Fibroblast of skin of left quadriceps (primary cell): Measurements from ENCODE around the gene DLX2.
"Not testable (repeated sequence)": the region's sequence is repeated elsewhere in the genome, so short reads cannot be mapped to it uniquely, and the experiment has no call there.

Experiments used
- DNase-seq, 2 experiments: peaks; one replicate each; pipeline ENCODE4 v3.0.0-alpha.2; 2013; ENCODE audit warnings: low read depth in 2 of 2

The DLX2 gene

DNA sequence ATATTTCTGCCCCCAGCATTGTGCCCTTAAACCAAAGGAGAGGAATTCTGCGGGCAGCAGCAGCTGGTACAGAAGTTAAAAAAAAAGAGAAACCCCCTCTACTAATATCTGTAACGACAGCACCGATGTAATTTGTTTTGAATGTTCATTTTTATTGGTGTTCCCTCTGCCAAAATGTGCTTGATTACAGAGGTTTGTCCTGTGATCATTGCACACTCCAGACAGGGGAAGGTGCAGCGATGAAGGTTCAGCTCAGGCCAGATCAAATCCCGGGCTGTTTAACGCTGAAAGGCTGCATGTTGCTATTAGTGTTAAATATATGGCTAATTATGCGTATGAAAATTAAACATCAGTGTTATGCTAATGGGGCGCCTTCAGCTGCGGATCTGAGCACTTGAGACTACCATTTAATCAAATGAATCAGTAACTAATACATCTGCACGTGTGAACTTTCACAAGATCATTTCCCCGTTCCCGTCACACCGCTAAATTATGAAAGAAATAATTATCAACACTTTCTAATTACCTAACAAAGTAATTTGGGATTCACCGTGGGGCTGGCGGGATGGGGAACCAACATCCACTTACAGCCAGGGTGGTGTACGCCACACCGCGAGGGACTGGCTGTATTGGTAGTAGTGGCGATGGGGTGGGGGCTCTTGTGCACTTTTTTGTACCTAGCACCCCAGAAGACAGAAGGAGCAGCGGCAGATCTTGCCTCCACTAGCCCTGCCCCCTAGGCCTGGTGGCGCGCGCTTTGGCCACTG, 18.9 kb downstream of the DLX2 start:
- no peak for DNase-seq

DNA sequence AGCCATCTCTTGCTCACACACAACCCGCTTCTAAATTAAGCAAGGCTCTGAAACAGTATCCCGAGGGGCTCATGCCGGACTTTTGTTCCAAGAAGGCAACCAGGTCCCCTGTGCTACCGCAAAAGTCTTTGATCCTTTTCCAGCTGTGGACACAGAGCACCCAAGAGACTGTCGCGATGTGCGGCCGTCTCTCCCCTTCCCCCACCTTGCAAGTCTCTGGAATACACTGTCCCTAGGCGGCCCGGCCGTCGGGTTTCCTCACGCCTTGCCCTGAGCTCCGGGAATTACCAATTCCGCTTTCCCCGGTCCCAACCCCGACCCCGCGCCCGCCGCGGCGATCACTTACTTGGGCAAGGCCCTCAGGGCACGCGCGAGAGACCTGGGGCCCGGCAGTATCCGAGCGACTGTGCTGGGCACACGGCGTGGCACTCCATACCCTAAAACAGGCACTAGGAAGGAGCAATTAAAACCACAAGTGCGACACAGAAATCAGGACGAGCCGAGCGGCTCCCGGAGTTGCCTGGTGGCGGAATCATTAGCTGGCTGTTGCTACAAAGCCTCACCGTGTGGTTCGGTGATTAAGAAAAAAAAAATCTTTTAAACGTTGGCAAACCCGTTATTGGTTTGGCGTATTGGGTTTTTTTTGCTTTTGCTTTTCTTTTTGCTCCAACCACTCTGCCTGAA, 19.6 kb downstream of the DLX2 start:
- no peak for DNase-seq

DNA sequence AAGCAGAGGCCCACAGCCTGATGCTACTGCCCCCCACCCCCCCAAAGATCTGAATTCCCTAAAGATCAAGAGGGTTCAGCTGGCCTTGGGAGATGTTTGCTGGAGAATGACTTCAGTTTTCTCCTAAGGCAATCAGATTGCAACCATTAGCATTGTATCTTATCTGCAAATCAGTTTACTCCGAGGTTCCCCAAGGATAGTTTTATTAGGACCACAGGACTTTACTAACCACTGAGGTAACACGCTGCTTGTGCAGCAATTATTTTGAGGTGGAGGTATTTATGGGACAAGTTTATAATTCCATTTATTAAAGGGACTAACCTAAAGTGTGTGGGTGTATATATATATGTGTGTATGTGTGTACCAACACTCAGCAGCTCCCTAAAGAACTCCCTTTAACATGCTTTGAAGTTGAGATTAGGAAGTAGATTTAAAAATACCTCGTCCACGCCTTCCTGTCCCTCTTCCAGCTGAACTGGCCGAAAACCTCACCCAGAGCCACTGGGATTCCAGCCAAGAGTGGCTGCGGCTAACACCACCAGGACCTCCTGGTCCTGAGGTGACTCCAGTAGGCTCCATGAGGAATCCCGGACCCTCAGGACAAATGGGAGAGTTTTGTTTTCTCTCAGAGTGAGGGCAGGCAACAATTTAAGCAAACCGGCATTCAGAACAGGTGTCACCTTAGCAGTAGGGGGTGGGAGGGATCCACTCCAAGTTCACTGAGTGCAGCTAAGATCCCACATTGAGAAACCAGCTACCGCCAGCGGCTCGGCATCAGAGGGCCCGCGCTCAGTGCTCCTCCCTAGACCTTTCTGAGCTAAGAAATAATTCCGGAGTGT, 20.4 kb downstream of the DLX2 start:
- no peak for DNase-seq

DNA sequence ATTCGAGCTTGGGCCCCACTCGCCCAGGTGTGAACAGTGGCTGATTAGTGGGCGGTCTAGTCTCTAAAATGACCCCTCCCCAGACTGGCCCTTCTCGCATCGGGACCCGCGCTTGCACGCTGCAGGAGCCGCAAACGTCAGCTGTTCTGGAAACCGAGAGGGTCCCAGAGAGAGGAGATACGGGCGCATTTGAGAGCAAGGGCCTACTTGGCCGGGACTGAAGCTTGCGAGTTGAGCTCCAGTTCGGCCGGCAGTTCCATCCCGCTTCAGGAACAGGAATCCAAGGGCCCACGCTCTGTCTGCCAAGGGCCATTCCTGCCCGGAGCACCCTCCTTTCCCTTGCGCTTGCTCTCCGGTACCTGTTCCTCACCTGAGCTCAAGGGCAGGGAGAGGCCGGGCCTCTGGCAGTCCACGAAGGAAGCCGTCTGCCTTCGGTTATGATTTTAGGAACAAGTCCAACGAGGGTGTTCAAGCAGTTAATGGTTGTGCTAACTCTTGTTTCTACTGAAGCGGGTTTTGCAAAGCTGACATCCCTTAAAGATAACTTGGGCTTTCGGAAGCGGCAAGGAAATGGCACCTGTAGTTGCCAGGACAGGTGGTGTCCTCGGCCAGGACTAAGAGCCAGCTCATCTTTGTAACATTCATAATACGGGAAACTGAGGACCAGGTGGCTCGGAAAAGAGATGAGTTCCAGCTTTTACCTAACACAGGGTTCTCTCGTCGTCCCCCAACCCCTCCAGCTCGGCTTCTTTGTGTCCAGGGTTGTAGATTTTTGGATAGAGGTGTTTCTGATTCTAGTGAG, 21.3 kb downstream of the DLX2 start:
- no peak for DNase-seq

DNA sequence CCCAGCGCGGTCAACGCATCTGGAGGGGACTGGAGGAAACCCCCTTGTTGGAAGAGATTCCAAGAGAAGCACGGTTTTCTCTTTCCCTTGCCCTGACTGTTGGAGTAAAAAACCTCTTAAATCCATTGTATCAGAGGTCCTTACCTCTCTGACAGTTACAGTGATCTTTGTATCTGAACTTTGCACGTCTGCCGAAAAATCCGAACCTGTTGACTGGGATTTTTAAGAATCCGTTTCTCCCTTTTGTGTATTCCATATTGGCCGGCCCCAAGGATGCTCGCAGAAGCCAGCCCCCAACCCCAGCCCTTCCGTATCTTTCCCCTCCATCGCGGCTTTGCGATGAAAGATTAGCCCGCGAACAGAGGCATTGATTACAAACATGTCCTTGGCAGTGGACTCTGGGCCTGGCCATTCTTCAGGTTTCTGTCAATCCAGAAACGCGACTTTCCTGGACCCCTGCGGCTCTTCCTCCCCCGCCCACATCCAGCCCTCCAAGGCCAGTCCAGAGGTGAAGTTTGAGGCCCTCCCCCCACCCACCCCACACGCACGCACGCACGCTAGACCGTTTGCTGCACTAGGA, 22.0 kb downstream of the DLX2 start:
- DNase-seq, result no peak

DNA sequence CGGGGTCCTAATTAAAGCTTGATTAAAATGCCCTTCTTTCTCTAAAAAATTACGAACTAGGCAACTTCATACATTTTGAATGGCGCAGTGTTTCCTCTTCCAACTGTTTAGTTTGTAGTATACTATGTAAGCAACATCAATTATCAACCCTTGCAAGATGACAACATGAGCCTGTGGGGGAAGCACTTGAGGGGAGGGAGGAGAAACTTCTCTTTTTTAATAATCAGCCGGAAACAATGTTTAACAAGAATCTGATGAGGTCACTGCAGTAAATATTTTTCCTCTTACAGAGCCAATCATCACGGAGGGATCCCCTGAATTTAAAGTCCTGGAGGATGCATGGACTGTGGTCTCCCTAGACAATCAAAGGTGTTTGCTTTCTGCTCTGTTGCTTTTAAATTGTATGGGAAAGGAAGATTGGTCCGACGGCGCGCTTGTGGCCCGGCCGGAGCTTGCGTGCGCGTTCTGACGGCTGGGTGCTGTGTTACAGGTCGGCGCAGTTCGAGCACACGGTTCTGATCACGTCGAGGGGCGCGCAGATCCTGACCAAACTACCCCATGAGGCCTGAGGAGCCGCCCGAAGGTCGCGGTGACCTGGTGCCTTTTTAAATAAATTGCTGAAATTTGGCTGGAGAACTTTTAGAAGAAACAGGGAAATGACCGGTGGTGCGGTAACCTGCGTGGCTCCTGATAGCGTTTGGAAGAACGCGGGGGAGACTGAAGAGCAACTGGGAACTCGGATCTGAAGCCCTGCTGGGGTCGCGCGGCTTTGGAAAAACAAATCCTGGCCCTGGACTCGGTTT, 22.7 kb downstream of the DLX2 start:
- no peak for DNase-seq

DNA sequence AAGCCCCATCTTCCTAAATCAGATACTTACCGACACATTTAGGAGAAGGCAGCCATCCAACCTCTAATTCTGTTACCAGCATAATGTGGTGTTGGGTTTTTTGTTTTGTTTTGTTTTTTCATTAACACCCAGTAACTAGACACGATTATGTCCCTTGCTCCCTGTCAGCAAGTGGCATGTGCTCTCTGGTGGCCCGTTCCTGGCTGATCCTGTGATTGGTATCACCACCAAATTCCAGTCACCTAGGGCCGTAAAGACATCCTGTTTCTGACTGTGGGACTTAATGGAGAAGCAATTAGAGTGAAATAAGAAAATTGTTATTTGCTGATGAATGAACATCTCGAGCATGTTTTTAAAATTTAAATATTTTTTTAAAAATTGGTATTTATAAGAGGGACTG, 23.3 kb downstream of the DLX2 start:
- DNase-seq, result no peak

DNA sequence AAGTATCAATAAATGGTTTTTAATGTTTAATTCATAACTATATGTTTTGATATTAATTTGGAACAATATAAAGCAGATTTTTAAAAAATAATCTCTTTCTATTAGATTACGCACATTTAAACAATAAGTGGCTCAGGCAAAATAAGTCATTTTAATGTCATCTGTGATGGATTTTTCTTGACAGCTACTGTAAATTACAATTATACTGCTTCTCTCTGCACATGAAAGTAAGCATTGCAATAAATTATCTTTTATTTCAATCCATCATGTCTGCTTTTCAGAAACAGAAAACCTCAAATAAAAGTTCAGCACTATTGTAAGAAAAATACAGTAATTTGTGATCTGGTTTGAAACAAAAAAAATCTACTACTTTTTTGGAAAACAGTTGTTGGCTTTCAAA, 28.4 kb downstream of the DLX2 start:
- no peak for DNase-seq

DNA sequence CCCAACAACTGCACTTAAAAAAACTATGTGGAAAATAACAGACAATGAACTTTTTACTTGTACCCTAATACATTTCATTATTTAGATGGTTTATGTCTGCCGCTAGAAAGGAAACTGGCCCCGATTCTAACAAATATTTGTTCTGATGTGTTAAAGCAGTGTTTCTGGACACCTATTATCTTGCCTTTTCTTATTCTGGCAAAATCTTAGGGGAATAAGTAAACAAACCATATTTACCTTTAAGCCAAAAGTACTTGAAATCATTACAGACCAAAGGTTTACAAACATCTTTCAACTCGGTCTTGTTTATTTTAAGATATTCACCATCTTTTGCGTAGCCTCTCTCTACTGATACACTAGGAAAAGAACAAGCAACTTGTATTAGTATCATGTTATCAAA, 29.2 kb downstream of the DLX2 start:
- DNase-seq, result no peak

DNA sequence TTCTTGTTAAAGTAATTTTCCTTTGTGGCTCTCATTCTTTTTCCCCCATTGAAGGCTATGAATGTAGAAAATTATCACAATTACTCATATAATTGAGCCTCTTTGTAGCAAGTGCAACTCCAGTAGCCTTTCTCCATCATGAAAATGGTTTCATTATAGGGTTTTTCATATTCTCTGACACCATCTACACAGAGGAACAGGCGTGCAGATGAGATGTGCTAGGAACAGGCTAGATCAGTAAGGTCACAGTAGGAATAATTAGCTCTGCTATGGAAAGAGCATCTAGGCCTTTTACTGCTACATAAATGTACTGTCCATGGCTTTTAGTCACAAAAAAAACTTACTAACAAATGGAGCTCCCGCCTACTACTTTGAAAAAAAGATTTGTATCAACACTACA, 30.0 kb downstream of the DLX2 start:
- DNase-seq, result no peak

DNA sequence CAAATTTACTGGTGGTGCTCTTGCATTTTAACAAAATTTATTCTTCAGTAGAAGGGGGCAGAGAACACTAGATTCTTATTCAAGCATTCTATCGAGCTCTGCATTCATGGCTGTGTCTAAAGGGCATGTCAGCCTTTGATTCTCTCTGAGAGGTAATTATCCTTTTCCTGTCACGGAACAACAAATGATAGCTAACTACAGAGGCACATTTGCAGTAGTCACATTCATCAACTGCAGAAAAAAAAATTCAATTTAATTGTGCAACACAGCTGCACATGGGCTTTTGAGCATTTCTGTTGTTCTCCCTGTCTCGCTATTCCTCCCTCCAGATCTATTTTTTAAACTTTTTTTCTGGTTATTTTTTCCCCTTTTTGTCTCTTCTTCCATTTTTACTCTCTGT, 30.4 kb downstream of the DLX2 start:
- no peak for DNase-seq

DNA sequence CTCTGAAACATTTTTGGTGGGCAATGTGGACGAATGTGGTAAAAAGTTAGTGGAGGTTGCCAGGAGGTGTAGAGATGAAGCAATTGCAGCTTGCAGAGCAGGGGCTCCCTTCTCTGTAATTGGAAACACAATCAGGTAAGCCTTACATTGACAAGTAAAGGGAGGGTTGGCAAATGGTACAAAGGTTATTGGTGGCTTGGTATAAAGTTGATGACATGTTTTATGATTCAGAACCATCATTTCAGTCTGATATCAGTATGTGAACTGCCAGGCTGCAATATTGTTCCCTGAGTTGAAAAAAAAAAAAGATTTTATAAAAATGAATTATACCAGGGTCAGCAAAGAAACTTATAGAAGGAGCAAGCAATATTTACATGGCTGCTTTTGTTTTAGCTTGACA, 31.8 kb downstream of the DLX2 start:
- no peak for DNase-seq

DNA sequence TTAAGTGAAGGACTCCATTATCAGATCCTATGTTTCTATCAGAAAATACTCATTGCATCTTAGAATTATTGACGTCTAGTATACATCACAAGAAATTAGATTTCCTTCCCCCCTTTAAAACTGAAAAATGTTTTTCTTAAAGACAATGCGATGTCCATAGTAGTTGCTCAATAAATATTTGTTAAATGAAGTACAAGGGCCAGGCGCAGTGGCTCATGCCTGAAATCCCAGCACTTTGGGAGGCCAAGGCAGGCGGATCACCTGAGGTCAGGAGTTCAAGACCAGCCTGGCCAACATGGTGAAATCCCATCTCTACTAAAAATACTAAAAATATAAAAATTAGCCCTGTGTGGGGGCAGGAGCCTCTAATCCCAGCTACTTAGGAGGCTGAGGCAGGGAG, 34.8 kb downstream of the DLX2 start:
- not testable (repeated sequence) for DNase-seq

DNA sequence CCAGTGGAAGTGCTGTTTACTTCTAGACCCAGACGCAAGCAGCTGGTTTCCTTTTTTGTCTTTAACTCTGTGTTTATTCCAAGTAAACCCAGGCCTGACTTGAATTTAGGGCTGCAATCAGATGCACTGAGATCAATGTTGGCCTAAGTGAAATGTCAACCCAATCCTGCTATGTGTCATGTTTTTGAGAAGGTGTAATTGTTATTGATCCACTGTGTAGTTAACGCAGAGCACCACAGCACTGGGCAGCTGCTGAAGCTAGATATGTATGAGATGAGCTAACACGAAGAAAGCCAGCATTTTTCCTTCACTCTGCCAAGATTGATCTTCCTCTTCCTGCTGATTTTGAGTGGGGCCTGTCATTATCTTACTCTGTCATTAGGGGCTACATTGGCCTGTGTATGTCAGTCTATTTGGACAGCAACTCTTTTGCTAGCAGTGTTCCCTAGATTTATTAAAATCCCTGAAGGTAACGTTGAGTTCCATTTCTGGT, 36.3 kb downstream of the DLX2 start:
- no peak for DNase-seq

DNA sequence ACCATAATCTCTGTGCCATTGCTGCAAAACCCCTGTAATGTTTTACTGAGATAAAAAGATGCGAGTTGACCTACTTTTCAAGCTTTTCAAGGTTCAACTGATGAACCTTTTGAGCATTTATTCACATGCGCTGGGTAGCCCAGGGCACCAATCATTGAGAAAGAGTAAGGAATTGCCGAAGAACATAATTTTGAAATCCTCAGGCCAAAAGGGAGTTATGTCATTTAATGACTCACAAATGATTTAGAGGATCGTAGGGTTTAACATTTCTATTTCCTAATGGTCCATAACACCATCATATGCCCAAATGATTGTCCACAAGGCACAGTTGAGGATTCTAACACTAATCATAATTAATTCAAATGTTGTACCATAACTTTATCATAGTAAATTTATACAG, 37.6 kb downstream of the DLX2 start:
- no peak for DNase-seq

DNA sequence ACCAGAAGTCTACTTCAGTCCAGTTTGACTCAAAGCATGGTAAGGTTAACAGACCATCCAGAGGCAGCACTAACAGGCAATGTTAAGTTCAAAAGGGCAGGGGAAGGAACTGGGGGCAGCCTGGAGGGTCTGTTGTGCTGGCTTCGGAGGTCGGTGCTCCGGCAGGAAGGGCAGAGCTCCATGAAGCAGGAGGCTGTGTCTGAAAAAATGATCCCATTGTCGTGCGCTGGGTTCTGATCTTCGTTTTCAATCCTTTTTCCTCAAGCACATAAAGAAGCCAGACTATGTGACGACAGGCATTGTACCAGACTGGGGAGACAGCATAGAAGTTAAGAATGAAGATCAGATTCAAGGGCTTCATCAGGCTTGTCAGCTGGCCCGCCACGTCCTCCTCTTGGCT, 39.3 kb downstream of the DLX2 start:
- no peak for DNase-seq

DNA sequence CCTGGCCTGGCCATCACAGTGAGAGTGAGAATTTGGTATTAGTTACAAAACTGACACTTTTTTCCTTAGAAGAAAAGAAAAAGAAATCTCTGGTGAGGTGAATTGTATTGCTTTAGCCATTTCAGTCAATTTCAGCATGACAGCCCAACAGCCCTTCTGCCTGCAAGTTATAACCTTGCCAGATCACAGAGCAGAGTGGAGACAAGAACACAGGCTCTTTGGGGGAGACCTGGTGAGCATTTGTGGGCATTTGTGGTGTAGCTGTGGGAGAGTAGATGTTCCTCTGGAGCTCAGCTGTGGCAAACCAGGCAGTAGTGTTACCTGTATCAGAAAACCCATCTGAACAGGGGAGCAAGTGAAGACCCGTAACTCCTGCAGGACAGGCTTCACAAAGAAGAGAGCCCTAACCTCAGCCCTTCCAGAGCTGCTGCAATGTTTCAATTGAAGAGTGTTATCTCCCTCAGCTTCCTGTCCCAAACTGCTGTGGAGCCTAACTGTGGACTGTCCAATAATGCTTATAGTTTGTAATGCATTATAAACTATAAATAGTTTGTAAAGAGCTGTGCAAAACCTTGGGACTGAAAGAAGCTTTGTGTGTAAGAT, 40.2 kb downstream of the DLX2 start:
- DNase-seq, result no peak

DNA sequence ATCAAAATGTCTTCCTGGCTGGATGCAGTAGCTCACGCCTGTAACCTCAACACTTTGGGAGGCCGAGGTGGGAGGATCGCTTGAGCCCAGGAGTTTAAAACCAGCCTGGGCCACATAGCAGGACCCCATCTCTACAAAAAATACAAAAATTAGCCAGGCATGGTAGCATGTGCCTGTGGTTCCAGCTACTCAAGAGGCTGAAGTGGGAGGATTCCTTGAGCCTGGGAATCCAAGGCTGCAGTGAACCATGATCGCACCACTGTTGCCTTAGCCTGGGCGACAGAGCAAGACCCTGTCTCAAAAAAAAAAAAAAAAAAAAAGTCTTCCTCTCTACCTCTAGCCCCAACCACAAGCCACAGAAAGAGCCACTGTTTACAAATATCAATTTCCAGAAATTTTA, 42.6 kb downstream of the DLX2 start:
- not testable (repeated sequence) for DNase-seq

DNA sequence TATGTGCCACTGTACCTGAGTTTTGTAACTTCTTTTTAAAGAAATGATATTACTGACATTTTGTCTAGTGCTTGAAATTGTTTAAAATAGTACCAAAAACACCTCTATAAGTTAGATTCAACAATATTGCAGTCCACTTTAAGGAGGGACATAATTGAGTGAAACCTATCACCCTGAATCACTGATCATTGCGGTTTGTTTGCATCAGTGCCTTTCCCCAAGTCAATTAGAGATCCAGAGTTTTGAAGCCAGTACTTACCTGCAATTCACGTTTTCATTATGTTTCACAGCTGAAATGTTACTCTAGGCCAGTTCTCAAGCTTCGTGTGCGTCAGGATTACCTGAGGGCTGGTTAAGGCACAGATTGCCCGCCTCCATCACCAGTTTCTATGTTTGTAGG, 44.0 kb downstream of the DLX2 start:
- no peak for DNase-seq

DNA sequence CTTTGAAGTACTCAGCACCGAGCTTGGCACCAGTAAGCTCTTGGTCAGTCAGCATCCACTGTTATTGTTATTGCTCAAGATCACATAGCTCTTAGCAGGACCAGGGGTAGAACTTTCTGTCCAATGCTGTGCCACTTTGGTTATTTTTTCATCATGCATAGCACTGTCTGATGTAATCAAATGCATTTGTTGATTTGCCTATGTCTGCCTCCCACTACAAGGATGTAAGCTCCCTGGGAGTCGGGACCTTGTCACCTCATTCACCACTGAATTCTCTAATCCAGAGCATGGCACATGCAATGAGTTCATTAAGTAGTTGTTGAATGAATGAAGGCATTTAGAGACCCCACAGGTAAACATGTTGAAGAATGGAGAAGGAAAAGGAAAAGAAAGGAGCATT, 46.4 kb downstream of the DLX2 start:
- DNase-seq, result no peak
